ENCODE results near the gene HOXA10. TPM values are rescaled to one million over a fixed set of nuclear protein-coding genes. Genes with fewer than 3 reads are reported as not detected.

The HOXA10 gene
- total and polyA plus RNA-seq, 2 experiments from 2014 or later = not detected

GRCh38 chr7:27123007-27123476, 51.1 kb downstream of the HOXA10 start:
- TF ChIP-seq CTCF (IDR thresholded peaks at IDR 0.05; ENCODE audit: low read depth, low read length) = no peak
- H3K36me3 ChIP-seq = no peaks in the 10 kb centered on the region
- DNase-seq (ENCODE audit: low read depth in 1 of 2, low spot score in 1 of 2) = no peak
- no peak overlapping the region for H3K4me3 ChIP-seq
- H3K9me3 ChIP-seq (ENCODE audit: low read depth) = no peaks in the 10 kb centered on the region
- no peaks in the 10 kb centered on the region for H3K4me1 ChIP-seq (ENCODE audit: low read depth)
- H3K27me3 ChIP-seq = peaks cover 100% of the 10 kb centered on the region
- H3K27ac ChIP-seq = no peak overlapping the region

- peaks cover 100% of the 10 kb centered on the region for H3K27me3 ChIP-seq
- no peak overlapping the region for H3K27ac ChIP-seq
- H3K36me3 ChIP-seq = no peaks in the 10 kb centered on the region
- DNase-seq (ENCODE audit: low read depth in 1 of 2, low spot score in 1 of 2) = no peak
- TF ChIP-seq CTCF (IDR thresholded peaks at IDR 0.05; ENCODE audit: low read depth, low read length) = no peak
- no peak overlapping the region for H3K4me3 ChIP-seq
- no peaks in the 10 kb centered on the region for H3K9me3 ChIP-seq (ENCODE audit: low read depth)
- H3K4me1 ChIP-seq (ENCODE audit: low read depth) = no peaks in the 10 kb centered on the region
These were observed 51.8 kb downstream of the HOXA10 start for GRCh38 chr7:27122077-27122910.

- no peak for DNase-seq (ENCODE audit: low read depth in 1 of 2, low spot score in 1 of 2)
- Histone ChIP-seq H3K27ac (no peak overlapping the region), H3K4me3 (no peak overlapping the region), H3K27me3 (peaks cover 100% of the 10 kb centered on the region), H3K4me1 (ENCODE audit: low read depth) (no peaks in the 10 kb centered on the region), H3K36me3 (no peaks in the 10 kb centered on the region), H3K9me3 (ENCODE audit: low read depth) (no peaks in the 10 kb centered on the region)
- no peak for TF ChIP-seq CTCF (IDR thresholded peaks at IDR 0.05; ENCODE audit: low read depth, low read length)
These were observed 52.4 kb downstream of the HOXA10 start for GRCh38 chr7:27121684-27122076.

Other genes starting within 250 kb of the HOXA10 start
- gene HOXA1, start 78.3 kb downstream of the HOXA10 start, total RNA-seq = 0.42 and 0.85 TPM in 2 replicates
- gene HOXA1, start 78.3 kb downstream of the HOXA10 start, polyA plus RNA-seq = 0.07 TPM in 1 of 2 replicates, not detected in the other
- 0.27 and 0.53 TPM in 2 replicates for gene HOXA2, start 71.6 kb downstream of the HOXA10 start, total RNA-seq
- gene HOXA2, start 71.6 kb downstream of the HOXA10 start, polyA plus RNA-seq = 0.12 and 0.34 TPM in 2 replicates
- gene HOXA4, start 43.6 kb downstream of the HOXA10 start, total RNA-seq = 0.14 TPM in 1 of 2 replicates, not detected in the other
- gene HOXA4, start 43.6 kb downstream of the HOXA10 start, polyA plus RNA-seq = 0.46 TPM in 1 of 2 replicates, not detected in the other
- not detected in 2 replicates for gene HOXA5, start 30.6 kb downstream of the HOXA10 start, total RNA-seq
- not detected in 2 replicates for gene HOXA5, start 30.6 kb downstream of the HOXA10 start, polyA plus RNA-seq
- not detected in 2 replicates for gene HOXA6, start 26.5 kb downstream of the HOXA10 start, total RNA-seq
- gene HOXA6, start 26.5 kb downstream of the HOXA10 start, polyA plus RNA-seq = not detected in 2 replicates
- 1.4 and 9.4 TPM in 2 replicates for gene HOXA3, start 21.7 kb downstream of the HOXA10 start, total RNA-seq
- gene HOXA3, start 21.7 kb downstream of the HOXA10 start, polyA plus RNA-seq = 1.4 TPM in 2 replicates
- gene HOXA7, start 17.6 kb downstream of the HOXA10 start, total RNA-seq = not detected in 2 replicates
- gene HOXA7, start 17.6 kb downstream of the HOXA10 start, polyA plus RNA-seq = not detected in 2 replicates
- gene HOXA9, start 8.8 kb downstream of the HOXA10 start, total RNA-seq = not detected in 2 replicates
- not detected in 2 replicates for gene HOXA9, start 8.8 kb downstream of the HOXA10 start, polyA plus RNA-seq
- gene HOXA11, start 10.9 kb upstream of the HOXA10 start, total RNA-seq = not detected in 2 replicates
- not detected in 2 replicates for gene HOXA11, start 10.9 kb upstream of the HOXA10 start, polyA plus RNA-seq
- not detected in 2 replicates for gene HOXA13, start 25.8 kb upstream of the HOXA10 start, total RNA-seq
- not detected in 2 replicates for gene HOXA13, start 25.8 kb upstream of the HOXA10 start, polyA plus RNA-seq
- not detected in 2 replicates for gene EVX1, start 68.5 kb upstream of the HOXA10 start, total RNA-seq
- not detected in 2 replicates for gene EVX1, start 68.5 kb upstream of the HOXA10 start, polyA plus RNA-seq